HG02840 (cell line): ENCODE measurements around the gene PARD3.

Experiments used
- ATAC-seq: cut with Tn5 transposase; IDR thresholded peaks from one replicate; pipeline ENCODE4 v1.9.1; 2021; ENCODE audit warnings: mild to moderate bottlenecking, moderate library complexity, moderate number of reproducible peaks; ENCODE audit not compliant: unreplicated experiment, low FRiP score

Gene PARD3

DNA sequence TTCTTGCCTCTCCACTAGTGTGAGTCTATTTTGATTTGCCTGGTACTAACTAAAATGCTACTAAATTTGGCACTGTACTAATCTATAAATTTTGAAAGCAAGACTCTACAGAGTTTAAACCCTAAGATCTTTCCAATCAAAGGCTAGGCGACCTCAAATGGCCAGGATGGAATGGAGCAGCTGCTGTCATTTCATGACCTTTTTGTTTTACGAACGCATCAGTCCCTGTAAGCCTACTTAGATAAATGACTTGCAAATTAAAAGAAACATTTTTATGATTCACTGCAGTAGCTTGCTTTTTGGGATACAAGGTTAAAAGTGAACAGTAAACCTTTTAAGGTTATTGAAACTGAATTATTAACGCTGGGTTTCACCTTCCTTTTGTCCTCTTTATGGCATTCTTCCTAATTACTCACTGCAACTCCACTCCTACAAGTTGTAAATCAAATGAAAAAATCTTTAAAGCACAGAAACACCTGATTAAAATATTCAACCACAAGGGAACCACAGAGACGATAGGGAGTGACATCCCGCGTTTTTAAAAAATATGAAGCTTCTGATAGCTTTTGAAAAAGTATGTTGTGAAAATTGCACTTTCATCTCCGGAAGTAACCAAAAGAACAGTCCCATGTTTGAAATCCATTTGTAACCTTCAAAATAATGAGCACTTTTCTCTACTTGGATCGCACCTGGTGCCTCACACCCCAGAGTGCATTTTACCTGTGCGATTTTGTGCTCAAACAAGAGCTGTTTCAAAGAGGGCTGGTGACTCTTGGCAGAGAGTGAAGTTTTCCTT is 595.1 kb downstream of the PARD3 start:
- no peak for ATAC-seq

DNA sequence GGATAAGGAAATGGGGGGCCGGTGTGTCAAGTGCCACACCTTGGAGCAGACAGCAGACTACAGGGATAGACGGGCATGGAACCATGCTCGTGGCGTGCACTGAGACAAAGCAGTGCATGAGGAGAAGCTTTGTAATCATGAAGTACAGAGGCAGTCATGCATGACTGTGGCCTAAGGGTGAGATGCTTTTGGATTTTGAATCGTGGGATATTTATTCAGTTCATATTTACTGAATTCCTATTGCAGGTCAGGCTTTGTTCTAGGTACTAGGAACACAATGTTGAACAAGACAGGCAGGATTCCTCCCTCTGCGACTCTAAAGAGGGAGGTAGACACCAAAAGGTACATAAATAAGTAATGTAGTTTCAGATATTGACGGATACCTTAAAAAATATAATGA is 597.6 kb downstream of the PARD3 start:
- no peak for ATAC-seq

DNA sequence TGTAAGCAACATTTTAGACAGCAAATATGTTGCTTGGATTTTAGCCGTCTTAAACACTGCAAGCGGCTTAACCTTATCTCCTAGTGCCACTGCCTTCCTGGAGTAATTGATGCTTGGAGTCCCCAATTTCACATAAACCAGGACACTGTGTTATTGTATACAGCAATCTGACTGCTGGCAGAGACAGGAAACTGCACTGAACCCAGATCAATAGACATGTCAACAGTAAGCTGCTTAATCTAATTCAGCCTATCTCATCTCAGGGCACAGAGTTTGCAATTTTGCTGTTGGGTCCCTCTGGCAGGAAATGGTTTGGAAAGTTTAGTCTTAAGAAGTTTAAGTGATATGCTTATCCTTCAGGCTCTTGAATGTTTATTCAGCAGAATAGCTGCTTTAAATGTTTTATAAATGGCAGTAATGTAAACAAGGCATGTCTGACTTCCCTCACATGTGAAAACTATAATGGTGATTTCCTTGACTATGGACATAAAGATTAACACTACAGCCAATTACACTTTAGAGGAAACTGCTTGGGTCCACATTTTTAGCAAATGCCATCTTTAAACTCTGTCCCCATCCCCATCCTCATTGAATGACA is 598.6 kb downstream of the PARD3 start:
- ATAC-seq, result no peak

DNA sequence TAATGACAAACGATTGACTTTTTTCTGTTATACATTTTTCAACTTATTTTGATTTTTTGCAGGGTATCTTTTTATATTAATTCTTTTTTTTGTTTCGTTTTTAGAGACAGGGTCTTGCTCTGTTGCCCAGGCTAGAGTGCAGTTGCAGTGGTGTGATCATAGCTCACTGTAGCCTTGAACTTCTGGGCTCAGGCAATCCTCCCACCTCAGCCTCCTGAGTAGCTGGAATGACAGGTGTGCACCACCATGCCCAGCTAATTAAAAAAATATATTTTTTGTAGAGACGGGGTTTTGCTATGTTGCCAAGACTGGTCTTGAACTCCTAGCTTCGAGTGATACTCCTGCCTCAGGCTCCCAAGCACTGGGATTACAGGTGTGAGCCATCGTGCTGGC is 601.3 kb downstream of the PARD3 start:
- no peak for ATAC-seq

DNA sequence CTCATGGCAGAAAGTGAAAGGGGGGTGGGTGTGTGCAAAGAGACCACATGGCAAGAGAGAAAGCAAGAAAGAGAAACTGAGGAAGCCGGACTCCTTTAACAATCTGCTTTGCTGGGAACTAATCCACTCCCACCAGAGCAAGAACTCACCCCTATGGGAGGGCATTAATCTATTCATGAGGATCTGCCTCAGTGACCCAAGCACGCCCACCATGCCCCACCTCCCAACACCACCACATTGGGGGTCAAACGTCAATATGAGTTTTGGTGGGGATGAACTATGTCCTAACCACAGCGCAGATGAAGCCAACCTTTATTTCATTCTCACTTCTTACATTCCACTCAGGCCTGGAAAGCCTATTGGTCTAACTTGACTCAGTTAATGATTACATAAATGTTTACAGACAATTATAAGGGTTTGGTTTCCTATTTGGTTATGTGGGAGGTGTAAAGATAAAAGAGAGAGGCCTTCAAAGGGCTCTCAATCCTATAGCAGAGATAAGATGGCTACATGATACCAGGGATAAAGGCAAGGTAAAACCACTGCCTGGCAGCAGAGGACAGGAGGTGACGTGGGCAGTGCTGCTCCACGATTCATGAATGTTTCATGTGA is 601.8 kb downstream of the PARD3 start:
- ATAC-seq, result no peak

DNA sequence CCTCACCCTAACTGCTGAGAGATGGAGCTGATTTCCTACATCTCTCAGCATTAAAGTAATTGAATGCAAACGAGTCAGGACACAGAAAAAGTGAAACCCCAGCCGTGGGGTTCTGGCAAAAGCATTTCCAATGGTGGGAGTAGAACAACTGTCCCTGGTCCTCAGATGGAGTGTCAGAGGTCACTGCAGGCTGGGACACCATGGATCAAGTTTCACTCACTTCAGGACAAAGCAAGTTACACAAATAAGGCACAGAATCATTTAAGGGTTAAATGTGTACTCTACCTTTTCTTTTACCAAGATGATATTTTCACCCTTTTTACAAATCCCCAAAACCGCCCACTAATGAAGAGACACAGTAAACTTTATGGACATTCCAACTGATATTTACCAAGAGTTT is 607.8 kb downstream of the PARD3 start:
- ATAC-seq, result no peak

DNA sequence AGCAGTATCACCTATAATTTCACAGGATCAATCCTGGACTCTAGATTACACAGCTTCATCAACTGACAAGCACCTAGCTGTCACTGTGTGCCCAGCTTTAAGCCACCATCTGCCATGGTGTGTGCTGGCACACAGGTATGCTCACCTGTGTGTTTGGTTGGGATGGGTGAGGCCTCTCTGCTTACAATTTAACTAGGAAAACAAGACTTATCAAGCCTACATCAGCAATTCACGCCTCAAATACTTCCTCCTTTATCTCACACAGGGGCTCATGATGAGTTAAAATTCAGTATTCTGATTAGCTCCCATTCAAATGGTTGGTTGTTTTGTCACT is 608.2 kb downstream of the PARD3 start:
- no peak for ATAC-seq

DNA sequence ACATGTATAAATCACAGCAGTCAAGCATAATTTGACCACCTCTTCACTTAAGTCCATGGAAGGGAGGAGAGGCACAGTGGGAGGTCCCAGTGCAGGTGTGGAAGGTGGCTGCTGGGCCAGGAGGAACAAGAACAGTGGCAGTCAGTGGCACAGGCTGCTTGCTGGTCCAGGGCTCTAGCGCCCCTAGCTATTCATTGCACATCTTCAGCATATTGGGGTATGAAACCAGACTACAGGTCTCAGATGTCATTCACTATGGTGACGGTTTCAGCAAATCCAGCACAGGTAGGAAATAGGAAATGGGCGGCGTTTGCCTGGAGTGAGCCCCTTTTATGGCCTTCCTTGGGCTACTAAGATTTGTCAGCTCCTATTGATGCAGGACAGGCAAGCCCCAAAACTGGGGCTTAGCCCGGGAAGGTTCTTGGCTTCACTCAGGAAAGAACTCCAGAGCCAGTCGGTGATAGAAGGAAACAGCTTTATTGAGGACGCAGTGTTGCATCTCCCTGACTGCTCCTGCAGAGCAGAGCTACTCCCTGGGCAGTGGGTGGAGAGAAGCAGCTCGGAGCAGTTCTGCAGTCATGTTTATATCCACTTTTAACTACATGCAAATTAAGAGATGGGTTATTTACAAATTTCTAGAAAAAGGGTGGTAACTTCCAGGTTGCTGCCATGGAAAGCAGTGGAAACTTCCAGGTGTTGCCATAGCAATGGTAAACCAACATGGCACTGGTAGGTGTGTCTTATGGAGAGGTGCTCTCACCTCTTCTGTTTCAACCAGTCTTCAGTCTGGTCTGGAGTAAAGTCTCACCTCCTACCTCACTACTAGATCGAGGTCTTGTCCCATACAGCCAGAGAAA is 608.8 kb downstream of the PARD3 start:
- ATAC-seq, result no peak

DNA sequence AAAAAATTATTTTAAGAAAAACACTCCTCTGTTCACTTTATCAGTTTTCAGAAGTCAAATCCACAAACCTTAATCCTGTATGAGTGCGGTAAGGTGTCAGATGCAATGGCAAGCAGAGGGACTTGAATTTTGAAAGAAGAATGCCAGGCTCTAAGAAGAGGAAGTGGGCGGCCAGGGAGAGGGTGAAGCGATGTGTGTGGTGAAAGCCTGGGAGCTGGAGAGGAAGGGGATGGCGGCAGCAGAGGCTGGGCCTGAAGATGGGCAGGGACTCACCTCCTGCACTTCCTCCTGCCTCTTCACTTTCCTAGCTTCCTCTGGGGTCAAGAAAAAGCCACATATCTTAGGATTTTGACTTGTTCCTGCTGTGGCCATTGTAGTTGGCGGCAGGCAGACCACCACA is 609.6 kb downstream of the PARD3 start:
- no peak for ATAC-seq

DNA sequence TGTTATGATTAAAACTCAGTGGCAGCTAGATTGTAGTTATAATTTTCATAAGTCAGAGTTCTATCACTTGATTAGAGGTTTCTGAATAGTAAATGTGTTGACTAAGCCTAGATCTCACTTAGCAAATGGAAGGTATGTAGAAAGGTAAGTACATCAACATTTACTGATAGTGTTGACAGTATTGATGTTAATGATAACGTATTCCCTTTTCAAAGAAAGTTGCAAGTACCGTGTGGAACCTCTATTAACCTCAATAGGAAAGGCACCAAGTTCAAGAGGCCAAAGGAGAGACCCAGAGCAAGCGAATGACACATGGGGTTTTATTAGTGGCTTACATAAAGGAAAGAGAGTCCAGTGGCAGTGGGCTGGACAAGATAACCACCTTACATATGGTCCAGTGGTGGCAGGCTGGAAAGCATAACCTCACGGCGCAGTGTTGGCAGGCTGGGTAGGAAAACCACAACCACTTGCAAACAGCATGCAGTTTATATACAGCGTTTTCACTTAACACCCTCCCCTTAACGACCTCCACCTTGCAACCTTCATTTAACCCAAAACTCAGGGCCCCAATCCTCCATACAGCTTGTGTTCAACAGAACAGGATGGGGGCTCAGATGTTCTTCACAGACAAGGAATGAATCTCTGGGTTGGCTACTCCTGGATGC is 611.0 kb downstream of the PARD3 start:
- ATAC-seq, result no peak

DNA sequence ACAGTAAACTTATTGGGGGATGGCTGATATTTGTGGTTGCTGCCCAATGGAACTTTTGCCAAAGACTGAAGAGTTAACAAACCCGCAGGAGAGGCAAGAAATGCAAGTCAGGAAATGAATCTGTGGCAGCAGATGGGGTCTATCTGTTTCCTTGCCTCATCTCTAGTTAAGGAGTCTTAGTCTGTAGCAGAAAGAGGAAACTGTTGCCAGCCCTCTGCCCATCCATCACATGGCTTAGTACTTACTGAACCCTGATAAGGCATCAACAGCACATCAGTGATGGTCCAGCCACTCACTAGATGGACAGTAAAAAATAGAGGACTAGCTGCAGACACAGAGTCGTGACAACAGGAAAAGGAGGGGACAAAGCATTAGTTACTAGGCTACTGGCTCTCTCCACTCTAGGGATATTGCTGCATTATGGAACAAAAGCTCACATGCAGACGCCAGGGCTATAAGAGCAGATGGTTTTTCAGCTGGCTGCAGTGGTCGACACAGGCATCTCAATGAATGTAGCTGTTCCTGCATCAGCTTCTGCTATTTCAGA is 614.7 kb downstream of the PARD3 start:
- ATAC-seq, result no peak

DNA sequence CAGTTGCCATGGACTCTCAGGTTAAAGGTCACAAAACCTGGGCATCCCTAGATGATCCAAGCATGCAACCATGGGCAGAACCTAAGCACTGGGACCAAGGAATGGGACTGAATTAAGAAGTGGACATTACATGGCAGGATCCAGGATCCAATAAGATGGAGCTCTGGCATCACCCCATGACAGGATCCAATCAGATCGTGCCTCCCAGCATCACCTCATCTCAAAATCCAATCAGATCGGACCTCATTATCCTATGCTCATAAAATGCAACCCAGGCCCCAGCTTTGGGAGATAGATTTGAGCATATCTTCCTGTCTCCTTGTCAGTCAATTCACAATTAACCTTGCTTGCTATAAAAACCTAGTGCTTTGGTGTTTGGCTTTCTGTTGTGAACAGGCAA is 616.1 kb downstream of the PARD3 start:
- no peak for ATAC-seq

DNA sequence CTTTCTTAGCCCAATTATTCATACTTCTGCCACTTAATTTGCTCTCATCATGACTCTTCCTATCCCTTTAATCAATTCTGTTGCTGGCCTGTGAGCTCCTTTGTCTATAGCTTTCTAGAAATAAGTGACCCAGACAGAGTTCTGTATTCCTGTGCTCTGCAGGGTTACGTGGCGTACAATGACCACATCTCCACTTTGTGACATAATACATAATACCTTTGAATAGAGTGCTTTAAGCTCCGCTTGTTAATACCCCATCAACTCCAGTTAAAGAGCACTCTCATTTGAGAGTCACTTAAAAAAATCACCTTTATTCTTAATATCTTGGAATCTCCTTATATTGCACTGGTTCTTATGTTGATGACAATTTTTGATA is 619.0 kb downstream of the PARD3 start:
- no peak for ATAC-seq

DNA sequence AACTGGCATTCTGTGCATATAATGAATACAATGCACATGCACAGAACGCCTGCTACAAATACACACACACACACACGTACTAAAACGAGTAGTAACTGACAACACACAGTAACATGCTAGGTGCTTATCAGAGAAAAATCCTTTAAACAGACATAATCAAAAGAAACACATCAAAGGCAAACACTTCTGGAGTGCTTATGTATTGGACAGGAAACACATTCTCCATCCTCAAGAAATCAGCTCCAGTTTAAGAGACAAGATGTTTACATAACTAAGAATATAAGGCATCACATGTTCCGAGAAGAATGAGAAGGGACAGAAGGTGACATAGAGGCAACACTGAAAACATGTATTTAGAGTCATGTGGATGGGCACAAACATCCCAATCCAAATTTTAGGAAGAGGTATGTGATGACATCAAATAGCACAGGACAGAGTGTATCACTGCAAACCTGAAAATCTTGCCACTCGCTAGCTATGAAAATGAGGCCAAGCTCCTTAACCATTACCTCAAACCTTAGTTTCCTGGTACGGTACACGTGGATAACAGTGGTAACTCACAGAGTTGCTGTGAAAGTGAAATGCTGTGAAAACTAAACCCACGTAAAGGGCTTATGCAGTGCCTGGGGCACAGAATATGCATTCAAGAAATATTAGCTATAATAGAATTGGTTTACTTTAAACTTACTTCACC is 619.6 kb downstream of the PARD3 start:
- ATAC-seq, result no peak

DNA sequence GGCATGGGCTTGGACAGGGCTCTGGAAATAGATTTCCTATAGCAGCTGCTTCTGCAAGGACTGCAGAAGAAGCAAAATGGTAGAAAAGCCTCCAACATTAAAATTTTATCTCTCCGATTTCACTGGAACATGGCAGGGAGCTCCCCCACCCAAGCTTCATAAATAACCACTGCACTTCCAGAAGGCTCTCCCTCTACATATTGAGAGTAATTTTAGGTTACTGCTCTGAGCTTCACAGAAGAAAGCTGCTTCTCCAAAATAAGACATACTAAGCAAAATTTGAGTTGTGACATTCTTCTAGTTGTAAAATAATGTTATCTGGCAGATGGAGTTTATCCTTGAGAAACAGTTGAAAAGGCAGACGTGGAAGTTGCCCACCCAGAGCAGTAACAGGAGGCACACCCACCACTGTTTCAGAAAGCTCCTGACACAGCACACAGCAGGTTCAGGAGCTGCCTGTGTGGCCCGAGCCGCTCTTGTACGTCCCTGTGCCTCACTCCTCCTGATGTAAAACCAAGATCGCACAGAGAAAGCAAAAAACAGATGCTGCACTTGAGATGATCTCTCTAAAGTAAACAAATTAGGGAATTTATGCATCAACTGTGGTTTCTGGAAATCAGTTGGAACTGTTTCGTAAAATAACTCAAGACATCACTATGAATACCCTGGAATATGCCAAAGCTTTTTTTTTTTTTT is 621.0 kb downstream of the PARD3 start:
- ATAC-seq, result no peak

DNA sequence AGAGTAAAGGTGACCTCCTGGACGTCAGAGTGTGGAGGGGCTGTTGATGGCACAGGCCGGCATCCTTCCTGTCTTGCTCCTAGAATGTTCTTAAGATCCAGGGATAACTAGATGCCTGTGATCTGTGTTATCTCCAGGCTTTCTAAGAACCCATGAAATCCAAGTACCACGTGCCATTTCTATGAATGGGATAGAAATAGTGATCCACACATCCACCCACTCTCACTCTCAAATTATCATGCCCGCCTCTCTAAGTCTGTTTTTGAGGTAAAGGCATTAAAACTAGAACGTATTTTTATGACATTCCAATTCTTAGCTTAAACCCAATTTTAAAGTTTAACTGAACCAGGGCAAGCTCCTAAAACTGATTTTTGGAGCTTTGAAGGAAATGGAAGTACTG is 622.5 kb downstream of the PARD3 start:
- no peak for ATAC-seq

DNA sequence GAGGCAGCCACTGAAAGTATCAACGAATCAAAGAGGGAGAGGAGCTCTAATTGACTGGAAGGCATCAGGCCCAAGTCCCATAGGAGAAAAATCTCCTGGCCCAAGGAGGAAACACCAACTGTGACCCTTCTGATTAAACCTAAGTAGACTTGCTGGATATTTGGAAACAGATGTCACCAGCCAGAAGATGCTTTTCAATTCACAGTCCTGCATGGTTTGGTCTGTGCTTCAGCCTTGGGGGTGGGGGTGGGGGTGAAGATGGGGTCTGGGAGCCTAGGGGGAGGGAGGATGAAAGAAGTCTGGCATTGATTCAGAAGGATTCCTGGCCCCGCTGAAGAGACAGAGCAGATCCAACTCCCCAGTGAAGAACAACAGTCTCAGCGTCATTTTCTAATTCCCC is 623.7 kb downstream of the PARD3 start:
- ATAC-seq, result no peak

DNA sequence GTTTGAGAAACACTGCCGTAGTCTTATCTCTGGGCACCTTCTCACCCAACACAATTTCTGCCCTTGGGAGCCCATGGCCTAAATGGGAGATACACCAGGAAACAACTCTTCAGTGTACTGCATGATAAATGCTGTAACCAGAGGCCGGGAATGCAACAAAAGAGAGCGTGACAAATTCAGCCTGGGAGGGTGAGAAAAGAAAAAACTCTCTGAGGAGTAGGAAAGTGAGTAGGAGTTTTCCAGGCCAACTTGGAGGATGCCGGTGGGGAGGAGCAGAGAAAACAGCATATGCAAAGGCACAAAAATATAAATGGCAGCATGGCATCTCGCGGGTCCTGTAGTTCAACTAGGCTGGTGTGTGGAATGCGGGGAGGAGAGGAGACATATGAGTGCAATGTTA is 624.5 kb downstream of the PARD3 start:
- no peak for ATAC-seq

DNA sequence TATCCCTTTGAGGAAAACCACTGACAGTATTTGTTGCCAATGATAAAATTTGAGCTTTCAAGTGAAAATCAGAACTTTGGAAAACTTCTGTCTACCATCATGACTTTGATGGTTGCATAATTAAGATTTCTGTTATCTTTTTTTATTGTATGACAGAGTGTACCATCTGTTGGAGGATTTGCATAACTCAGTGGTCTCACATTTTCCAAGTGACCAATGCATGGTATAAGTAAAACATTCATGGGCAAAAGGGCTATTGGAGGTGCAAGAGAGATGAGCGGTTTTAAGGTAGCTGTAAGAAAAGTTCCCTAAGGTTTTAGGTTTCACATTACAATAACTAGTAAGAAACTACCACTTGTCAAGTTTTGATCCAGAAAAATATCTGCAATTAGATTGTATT is 625.3 kb downstream of the PARD3 start:
- ATAC-seq, result no peak
